ENCODE measurements around the gene FIZ1. TPM values are rescaled to one million over a fixed set of nuclear protein-coding genes. Genes with fewer than 3 reads are reported as not detected.

FIZ1 gene
- total and polyA plus RNA-seq, 2 experiments from 2014 or later, result 5.4 to 10.1 TPM

DNA sequence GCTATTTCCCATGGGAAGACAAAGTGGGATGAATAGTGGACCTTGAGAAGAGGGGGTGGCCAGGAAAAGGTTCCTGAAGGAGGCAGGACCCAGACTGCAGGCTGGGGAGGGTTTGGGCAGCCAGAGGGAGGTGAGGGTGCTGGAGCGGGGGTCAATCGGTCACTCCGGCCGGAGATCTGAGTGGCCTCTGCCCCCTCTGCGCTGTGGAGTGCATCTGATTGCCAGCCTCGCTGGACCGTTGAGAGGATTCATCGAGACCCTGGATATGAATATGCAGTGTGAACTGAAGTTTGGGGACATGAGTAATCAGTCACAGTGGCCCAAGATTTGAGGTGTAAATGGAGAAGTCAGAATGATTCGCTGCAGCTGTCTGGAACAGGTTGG, 36.0 kb upstream of the FIZ1 start:
- Histone ChIP-seq H3K4me2 (peak overlapping the region; percentile 98), H3K27me3 (ENCODE audit: insufficient read depth) (no peaks in the 10 kb centered on the region), H4K20me1 (replicated peaks; ENCODE audit: insufficient read depth) (peaks cover 5% of the 10 kb centered on the region; the same call in 1 of the 2 replicates), H3K27ac (ENCODE audit: low read depth) (0 out of 2 replicates have a peak overlapping the region, but pooled peaks have one; percentile 12), H3K4me1 (ENCODE audit: insufficient read depth) (peaks cover 9% of the 10 kb centered on the region), H3K9me2 (ENCODE audit: insufficient read depth) (peaks cover 3% of the 10 kb centered on the region; the same call in 1 of the 2 replicates), H3K36me3 (ENCODE audit: insufficient read depth) (no peaks in the 10 kb centered on the region), H3F3A (replicated peaks; ENCODE audit: low read depth) (peaks cover 21% of the 10 kb centered on the region), H3K4me3 (peak overlapping the region; percentile 84), H2AFZ (peak overlapping the region; percentile 84; the same call in 1 of the 2 replicates), H3K79me2 (replicated peaks; ENCODE audit: insufficient read depth) (peaks cover 17% of the 10 kb centered on the region)
- Mint-ChIP-seq H3K9me3 (peaks cover 8% of the 10 kb centered on the region), H3K4me1 (peaks cover 27% of the 10 kb centered on the region), H3K36me3 (ENCODE audit: low read depth) (peaks cover 18% of the 10 kb centered on the region), H3K27me3 (ENCODE audit: insufficient read depth, low read depth, poor library complexity) (peaks cover 22% of the 10 kb centered on the region), H3K27ac (peak overlapping the region; percentile 99), H3K4me3 (peak overlapping the region; percentile 100)
- ATAC-seq, result no peak
- DNase-seq (ENCODE audit: low spot score), result no peak
- no peak for TF ChIP-seq EZH2 (IDR thresholded peaks at IDR 0.05; ENCODE audit: low read depth, unreplicated experiment)
- TF ChIP-seq, protein P1, sequence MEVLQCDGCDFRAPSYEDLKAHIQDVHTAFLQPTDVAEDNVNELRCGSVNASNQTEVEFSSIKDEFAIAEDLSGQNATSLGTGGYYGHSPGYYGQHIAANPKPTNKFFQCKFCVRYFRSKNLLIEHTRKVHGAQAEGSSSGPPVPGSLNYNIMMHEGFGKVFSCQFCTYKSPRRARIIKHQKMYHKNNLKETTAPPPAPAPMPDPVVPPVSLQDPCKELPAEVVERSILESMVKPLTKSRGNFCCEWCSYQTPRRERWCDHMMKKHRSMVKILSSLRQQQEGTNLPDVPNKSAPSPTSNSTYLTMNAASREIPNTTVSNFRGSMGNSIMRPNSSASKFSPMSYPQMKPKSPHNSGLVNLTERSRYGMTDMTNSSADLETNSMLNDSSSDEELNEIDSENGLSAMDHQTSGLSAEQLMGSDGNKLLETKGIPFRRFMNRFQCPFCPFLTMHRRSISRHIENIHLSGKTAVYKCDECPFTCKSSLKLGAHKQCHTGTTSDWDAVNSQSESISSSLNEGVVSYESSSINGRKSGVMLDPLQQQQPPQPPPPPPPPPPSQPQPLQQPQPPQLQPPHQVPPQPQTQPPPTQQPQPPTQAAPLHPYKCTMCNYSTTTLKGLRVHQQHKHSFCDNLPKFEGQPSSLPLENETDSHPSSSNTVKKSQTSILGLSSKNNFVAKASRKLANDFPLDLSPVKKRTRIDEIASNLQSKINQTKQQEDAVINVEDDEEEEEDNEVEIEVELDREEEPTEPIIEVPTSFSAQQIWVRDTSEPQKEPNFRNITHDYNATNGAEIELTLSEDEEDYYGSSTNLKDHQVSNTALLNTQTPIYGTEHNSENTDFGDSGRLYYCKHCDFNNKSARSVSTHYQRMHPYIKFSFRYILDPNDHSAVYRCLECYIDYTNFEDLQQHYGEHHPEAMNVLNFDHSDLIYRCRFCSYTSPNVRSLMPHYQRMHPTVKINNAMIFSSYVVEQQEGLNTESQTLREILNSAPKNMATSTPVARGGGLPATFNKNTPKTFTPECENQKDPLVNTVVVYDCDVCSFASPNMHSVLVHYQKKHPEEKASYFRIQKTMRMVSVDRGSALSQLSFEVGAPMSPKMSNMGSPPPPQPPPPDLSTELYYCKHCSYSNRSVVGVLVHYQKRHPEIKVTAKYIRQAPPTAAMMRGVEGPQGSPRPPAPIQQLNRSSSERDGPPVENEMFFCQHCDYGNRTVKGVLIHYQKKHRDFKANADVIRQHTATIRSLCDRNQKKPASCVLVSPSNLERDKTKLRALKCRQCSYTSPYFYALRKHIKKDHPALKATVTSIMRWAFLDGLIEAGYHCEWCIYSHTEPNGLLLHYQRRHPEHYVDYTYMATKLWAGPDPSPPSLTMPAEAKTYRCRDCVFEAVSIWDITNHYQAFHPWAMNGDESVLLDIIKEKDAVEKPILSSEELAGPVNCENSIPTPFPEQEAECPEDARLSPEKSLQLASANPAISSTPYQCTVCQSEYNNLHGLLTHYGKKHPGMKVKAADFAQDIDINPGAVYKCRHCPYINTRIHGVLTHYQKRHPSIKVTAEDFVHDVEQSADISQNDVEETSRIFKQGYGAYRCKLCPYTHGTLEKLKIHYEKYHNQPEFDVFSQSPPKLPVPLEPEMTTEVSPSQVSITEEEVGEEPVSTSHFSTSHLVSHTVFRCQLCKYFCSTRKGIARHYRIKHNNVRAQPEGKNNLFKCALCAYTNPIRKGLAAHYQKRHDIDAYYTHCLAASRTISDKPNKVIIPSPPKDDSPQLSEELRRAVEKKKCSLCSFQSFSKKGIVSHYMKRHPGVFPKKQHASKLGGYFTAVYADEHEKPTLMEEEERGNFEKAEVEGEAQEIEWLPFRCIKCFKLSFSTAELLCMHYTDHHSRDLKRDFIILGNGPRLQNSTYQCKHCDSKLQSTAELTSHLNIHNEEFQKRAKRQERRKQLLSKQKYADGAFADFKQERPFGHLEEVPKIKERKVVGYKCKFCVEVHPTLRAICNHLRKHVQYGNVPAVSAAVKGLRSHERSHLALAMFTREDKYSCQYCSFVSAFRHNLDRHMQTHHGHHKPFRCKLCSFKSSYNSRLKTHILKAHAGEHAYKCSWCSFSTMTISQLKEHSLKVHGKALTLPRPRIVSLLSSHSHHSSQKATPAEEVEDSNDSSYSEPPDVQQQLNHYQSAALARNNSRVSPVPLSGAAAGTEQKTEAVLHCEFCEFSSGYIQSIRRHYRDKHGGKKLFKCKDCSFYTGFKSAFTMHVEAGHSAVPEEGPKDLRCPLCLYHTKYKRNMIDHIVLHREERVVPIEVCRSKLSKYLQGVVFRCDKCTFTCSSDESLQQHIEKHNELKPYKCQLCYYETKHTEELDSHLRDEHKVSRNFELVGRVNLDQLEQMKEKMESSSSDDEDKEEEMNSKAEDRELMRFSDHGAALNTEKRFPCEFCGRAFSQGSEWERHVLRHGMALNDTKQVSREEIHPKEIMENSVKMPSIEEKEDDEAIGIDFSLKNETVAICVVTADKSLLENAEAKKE (CRISPR knock-in tag; IDR thresholded peaks at IDR 0.05), result no peak

DNA sequence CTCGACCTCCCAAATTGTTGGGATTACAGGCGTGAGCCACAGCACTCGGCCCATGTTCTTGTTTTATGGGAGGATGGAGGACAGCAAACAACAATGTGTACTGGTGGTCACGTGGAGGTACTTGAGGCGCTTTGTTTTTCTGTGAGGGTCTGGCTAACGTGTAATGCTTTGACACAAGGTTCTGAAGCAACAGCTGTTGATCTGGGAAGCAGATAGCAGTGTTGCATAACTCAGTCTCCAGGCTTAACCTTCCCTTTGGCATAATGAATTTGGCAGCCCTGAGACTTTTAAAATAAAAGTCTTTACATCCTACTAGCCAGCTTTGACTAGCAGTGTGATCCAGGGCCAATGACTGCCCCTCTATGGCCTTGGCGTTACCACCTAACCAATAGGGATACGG, 34.5 kb upstream of the FIZ1 start:
- Mint-ChIP-seq H3K27me3 (ENCODE audit: insufficient read depth, low read depth, poor library complexity) (peaks cover 17% of the 10 kb centered on the region), H3K4me3 (no peak overlapping the region), H3K4me1 (peaks cover 26% of the 10 kb centered on the region), H3K9me3 (peaks cover 4% of the 10 kb centered on the region; the same call in 2 of the 3 replicates), H3K27ac (no peak overlapping the region), H3K36me3 (ENCODE audit: low read depth) (peaks cover 13% of the 10 kb centered on the region)
- H3K27ac ChIP-seq (ENCODE audit: low read depth), result no peak overlapping the region
- no peak for DNase-seq (ENCODE audit: low spot score)
- 0 out of 2 replicates have a peak, but pooled peaks cover 10% of the 10 kb centered on the region for H3F3A ChIP-seq (replicated peaks; ENCODE audit: low read depth)
- ATAC-seq, result no peak
- no peak overlapping the region for H3K4me2 ChIP-seq
- H4K20me1 ChIP-seq (replicated peaks; ENCODE audit: insufficient read depth), result peaks cover 5% of the 10 kb centered on the region; the same call in 1 of the 2 replicates
- peaks cover 9% of the 10 kb centered on the region for H3K4me1 ChIP-seq (ENCODE audit: insufficient read depth)
- H2AFZ ChIP-seq, result peak overlapping the region; percentile 95
- peaks cover 17% of the 10 kb centered on the region for H3K79me2 ChIP-seq (replicated peaks; ENCODE audit: insufficient read depth)
- H3K9me2 ChIP-seq (ENCODE audit: insufficient read depth), result no peaks in the 10 kb centered on the region; the same call in 1 of the 2 replicates
- H3K36me3 ChIP-seq (ENCODE audit: insufficient read depth), result no peaks in the 10 kb centered on the region
- H3K4me3 ChIP-seq, result no peak overlapping the region
- no peaks in the 10 kb centered on the region for H3K27me3 ChIP-seq (ENCODE audit: insufficient read depth)
- TF ChIP-seq, protein P2, sequence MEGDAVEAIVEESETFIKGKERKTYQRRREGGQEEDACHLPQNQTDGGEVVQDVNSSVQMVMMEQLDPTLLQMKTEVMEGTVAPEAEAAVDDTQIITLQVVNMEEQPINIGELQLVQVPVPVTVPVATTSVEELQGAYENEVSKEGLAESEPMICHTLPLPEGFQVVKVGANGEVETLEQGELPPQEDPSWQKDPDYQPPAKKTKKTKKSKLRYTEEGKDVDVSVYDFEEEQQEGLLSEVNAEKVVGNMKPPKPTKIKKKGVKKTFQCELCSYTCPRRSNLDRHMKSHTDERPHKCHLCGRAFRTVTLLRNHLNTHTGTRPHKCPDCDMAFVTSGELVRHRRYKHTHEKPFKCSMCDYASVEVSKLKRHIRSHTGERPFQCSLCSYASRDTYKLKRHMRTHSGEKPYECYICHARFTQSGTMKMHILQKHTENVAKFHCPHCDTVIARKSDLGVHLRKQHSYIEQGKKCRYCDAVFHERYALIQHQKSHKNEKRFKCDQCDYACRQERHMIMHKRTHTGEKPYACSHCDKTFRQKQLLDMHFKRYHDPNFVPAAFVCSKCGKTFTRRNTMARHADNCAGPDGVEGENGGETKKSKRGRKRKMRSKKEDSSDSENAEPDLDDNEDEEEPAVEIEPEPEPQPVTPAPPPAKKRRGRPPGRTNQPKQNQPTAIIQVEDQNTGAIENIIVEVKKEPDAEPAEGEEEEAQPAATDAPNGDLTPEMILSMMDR (conservative IDR thresholded peaks at IDR 0.05; ENCODE audit: low read depth in 2 of 2), result no peak
- TF ChIP-seq, protein P3, sequence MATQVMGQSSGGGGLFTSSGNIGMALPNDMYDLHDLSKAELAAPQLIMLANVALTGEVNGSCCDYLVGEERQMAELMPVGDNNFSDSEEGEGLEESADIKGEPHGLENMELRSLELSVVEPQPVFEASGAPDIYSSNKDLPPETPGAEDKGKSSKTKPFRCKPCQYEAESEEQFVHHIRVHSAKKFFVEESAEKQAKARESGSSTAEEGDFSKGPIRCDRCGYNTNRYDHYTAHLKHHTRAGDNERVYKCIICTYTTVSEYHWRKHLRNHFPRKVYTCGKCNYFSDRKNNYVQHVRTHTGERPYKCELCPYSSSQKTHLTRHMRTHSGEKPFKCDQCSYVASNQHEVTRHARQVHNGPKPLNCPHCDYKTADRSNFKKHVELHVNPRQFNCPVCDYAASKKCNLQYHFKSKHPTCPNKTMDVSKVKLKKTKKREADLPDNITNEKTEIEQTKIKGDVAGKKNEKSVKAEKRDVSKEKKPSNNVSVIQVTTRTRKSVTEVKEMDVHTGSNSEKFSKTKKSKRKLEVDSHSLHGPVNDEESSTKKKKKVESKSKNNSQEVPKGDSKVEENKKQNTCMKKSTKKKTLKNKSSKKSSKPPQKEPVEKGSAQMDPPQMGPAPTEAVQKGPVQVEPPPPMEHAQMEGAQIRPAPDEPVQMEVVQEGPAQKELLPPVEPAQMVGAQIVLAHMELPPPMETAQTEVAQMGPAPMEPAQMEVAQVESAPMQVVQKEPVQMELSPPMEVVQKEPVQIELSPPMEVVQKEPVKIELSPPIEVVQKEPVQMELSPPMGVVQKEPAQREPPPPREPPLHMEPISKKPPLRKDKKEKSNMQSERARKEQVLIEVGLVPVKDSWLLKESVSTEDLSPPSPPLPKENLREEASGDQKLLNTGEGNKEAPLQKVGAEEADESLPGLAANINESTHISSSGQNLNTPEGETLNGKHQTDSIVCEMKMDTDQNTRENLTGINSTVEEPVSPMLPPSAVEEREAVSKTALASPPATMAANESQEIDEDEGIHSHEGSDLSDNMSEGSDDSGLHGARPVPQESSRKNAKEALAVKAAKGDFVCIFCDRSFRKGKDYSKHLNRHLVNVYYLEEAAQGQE (IDR thresholded peaks at IDR 0.05; ENCODE audit: unreplicated experiment), result no peak
- TF ChIP-seq NANOG (IDR thresholded peaks at IDR 0.05; ENCODE audit: borderline replicate concordance) (no peak), STAT1 (IDR thresholded peaks at IDR 0.05; ENCODE audit: unreplicated experiment) (no peak), JUNB (IDR thresholded peaks at IDR 0.05; ENCODE audit: unreplicated experiment) (no peak), CREB1 (CRISPR knock-in tag; IDR thresholded peaks at IDR 0.05; ENCODE audit: low read depth) (no peak), ZNF331 (CRISPR knock-in tag; IDR thresholded peaks at IDR 0.05; ENCODE audit: low read depth) (no peak), EZH2phosphoT487 (IDR thresholded peaks at IDR 0.05; ENCODE audit: unreplicated experiment) (no peak), POLR2AphosphoS5 (IDR thresholded peaks at IDR 0.05; ENCODE audit: low read depth) (no peak)
